HFF-Myc (cell line): ENCODE results near the gene KCNH1.

Experiments
- DNase-seq: peaks from one replicate; pipeline ENCODE4 v3.0.0-alpha.2; 2011; ENCODE audit warnings: low read depth; ENCODE audit errors: extremely low read depth
- H3K4me3 ChIP-seq: replicated peaks from 2 replicates; pipeline ENCODE4 v1.5.1; 2011; ENCODE audit warnings: low read depth, mild to moderate bottlenecking, control low read depth, low read length
- TF ChIP-seq, protein P1 (sequence below): IDR thresholded peaks from 2 replicates; pipeline ENCODE4 v1.5.1; 2012; ENCODE audit warnings: mild to moderate bottlenecking, low read depth, low read length, control low read depth; ENCODE audit errors: missing control alignments

KCNH1 gene

DNA sequence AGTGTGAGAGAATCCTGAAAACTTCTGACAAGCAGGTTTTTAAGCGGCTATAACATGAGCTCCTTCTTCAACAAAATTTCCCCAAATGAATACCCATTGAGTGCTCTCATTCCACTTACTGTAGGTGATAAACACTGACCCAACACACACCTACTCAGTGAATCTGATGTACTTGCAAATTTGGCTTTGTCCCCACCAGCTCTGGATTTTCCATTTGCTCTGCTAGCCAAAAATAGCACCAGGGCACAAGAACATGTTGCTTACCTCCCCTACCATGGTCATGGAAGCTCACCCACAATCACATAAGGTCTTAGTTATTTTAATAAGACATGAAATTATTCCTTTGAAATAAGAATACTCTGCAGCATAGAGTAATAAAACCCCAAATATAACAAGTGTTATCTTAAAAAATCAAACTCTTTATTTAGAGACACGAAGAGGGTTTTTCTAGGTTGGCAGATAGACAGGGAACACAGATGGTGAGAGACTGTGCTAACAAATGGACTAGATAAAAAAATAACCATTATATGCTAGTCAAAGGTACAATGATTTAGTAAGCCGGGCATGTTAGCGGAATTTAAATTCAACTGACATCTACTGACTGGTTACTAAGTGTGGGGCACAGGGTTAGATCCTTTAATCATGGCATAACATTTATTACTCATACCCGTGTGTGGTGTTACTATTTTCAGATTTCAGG lies 291.9 kb downstream of the KCNH1 start:
- DNase-seq, result no peak
- TF ChIP-seq, protein P1, sequence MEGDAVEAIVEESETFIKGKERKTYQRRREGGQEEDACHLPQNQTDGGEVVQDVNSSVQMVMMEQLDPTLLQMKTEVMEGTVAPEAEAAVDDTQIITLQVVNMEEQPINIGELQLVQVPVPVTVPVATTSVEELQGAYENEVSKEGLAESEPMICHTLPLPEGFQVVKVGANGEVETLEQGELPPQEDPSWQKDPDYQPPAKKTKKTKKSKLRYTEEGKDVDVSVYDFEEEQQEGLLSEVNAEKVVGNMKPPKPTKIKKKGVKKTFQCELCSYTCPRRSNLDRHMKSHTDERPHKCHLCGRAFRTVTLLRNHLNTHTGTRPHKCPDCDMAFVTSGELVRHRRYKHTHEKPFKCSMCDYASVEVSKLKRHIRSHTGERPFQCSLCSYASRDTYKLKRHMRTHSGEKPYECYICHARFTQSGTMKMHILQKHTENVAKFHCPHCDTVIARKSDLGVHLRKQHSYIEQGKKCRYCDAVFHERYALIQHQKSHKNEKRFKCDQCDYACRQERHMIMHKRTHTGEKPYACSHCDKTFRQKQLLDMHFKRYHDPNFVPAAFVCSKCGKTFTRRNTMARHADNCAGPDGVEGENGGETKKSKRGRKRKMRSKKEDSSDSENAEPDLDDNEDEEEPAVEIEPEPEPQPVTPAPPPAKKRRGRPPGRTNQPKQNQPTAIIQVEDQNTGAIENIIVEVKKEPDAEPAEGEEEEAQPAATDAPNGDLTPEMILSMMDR, result no peak
- H3K4me3 ChIP-seq, result no peak overlapping the region

- DNase-seq, result no peak
Measured at GRCh38 chr1:210830034-210831028, 303.6 kb downstream of the KCNH1 start.

GRCh38 chr1:210828996-210829596 lies 304.9 kb downstream of the KCNH1 start:
- H3K4me3 ChIP-seq, result no peak overlapping the region
- DNase-seq, result no peak
- TF ChIP-seq, protein P1, result no peak

More at GRCh38 chr1:210830034-210831028, 303.6 kb downstream of the KCNH1 start:
- no peak overlapping the region for H3K4me3 ChIP-seq
- TF ChIP-seq, protein P1, result no peak

GRCh38 chr1:210827481-210827880 lies 306.5 kb downstream of the KCNH1 start:
- no peak for DNase-seq
- H3K4me3 ChIP-seq, result no peak overlapping the region
- TF ChIP-seq, protein P1, result no peak

- H3K4me3 ChIP-seq, result no peak overlapping the region
- TF ChIP-seq, protein P1, result no peak
- DNase-seq, result no peak
Measured at GRCh38 chr1:210826686-210827085, 307.3 kb downstream of the KCNH1 start.

GRCh38 chr1:210822932-210823331 lies 311.0 kb downstream of the KCNH1 start:
- TF ChIP-seq, protein P1, result no peak
- DNase-seq, result no peak
- no peak overlapping the region for H3K4me3 ChIP-seq
